ENCODE results near the gene STUM.

Gene STUM

DNA sequence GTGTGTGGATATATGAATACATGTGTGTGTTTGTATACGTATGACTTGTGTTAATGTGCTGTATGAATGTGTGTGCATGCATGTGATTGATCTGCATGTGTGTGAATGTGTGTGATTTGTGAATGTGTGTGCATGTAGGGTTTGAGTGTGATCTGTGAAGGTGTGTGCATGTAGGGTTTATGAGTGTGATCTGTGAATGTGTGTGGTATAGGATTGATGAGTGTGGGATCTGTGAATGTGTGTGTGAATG lies 88.2 kb downstream of the STUM start:
- no peak overlapping the region for H3K4me2 ChIP-seq (ENCODE audit: low read length)
- no peak overlapping the region for H2BK12ac ChIP-seq (ENCODE audit: low read length)
- no peak overlapping the region for H4K91ac ChIP-seq (ENCODE audit: low read depth, low read length)
- H3K9ac ChIP-seq (ENCODE audit: low read length), result no peak overlapping the region
- DNase-seq, result no peak
- H2AFZ ChIP-seq (ENCODE audit: insufficient read depth, low read length, poor library complexity), result no peak overlapping the region
- H3K36me3 ChIP-seq (ENCODE audit: control insufficient read depth in 1 of 2, insufficient read depth in 2 of 2, low read length in 2 of 2), result peaks cover 0 to 2% of the 10 kb centered on the region in 2 experiments
- H3K14ac ChIP-seq (ENCODE audit: low read length), result no peak overlapping the region
- H2BK120ac ChIP-seq (ENCODE audit: insufficient read depth, low read length, poor library complexity), result no peak overlapping the region
- H4K8ac ChIP-seq (ENCODE audit: low read depth, low read length), result no peak overlapping the region
- no peaks in the 10 kb centered on the region for H3K27me3 ChIP-seq (ENCODE audit: insufficient read depth, low read length)
- H3K4ac ChIP-seq (ENCODE audit: low read depth, low read length), result no peak overlapping the region
- H3K23ac ChIP-seq (ENCODE audit: low read length), result no peak overlapping the region
- H3K79me2 ChIP-seq (ENCODE audit: control insufficient read depth, insufficient read depth, low read length, poor library complexity), result no peaks in the 10 kb centered on the region
- H3K4me3 ChIP-seq (ENCODE audit: low read depth, low read length), result no peak overlapping the region
- no peak overlapping the region for H3K18ac ChIP-seq (ENCODE audit: low read length)
- no peak overlapping the region for H3K27ac ChIP-seq (ENCODE audit: low read depth, low read length)
- no peak overlapping the region for H4K12ac ChIP-seq (ENCODE audit: low read depth, low read length)
- H3K4me1 ChIP-seq (ENCODE audit: control insufficient read depth in 1 of 2, insufficient read depth in 2 of 2, low read length in 2 of 2), result peaks cover 11 to 13% of the 10 kb centered on the region in 2 experiments
- no CpG with 5 or more reads among the region's 1 CpG for WGBS (ENCODE audit: extremely low coverage, insufficient coverage, insufficient read length)
- H2AK5ac ChIP-seq (ENCODE audit: low read length), result no peak overlapping the region
- H3K79me1 ChIP-seq (ENCODE audit: low read length), result peaks cover 2% of the 10 kb centered on the region
- no peak overlapping the region for H2BK5ac ChIP-seq (ENCODE audit: low read depth, low read length, poor library complexity)
- H3K9me3 ChIP-seq (ENCODE audit: insufficient read depth, low read depth, low read length), result no peaks in the 10 kb centered on the region

- Histone ChIP-seq H3K9ac (ENCODE audit: low read length) (no peak overlapping the region), H2BK120ac (ENCODE audit: insufficient read depth, low read length, poor library complexity) (no peak overlapping the region), H3K36me3 (ENCODE audit: control insufficient read depth in 1 of 2, insufficient read depth in 2 of 2, low read length in 2 of 2) (peaks cover 0 to 2% of the 10 kb centered on the region in 2 experiments), H3K27me3 (ENCODE audit: insufficient read depth, low read length) (no peaks in the 10 kb centered on the region), H3K4me1 (ENCODE audit: control insufficient read depth in 1 of 2, insufficient read depth in 2 of 2, low read length in 2 of 2) (peaks cover 11 to 13% of the 10 kb centered on the region in 2 experiments), H3K9me3 (ENCODE audit: insufficient read depth, low read depth, low read length) (no peaks in the 10 kb centered on the region), H4K91ac (ENCODE audit: low read depth, low read length) (no peak overlapping the region), H3K79me2 (ENCODE audit: control insufficient read depth, insufficient read depth, low read length, poor library complexity) (no peaks in the 10 kb centered on the region), H3K79me1 (ENCODE audit: low read length) (peaks cover 2% of the 10 kb centered on the region), H3K4me3 (ENCODE audit: low read depth, low read length) (no peak overlapping the region), H2AFZ (ENCODE audit: insufficient read depth, low read length, poor library complexity) (no peak overlapping the region), H3K27ac (ENCODE audit: low read depth, low read length) (no peak overlapping the region), H4K12ac (ENCODE audit: low read depth, low read length) (no peak overlapping the region), H3K18ac (ENCODE audit: low read length) (no peak overlapping the region), H3K14ac (ENCODE audit: low read length) (no peak overlapping the region), H2BK5ac (ENCODE audit: low read depth, low read length, poor library complexity) (no peak overlapping the region), H3K4me2 (ENCODE audit: low read length) (no peak overlapping the region), H2AK5ac (ENCODE audit: low read length) (no peak overlapping the region), H4K8ac (ENCODE audit: low read depth, low read length) (no peak overlapping the region), H2BK12ac (ENCODE audit: low read length) (no peak overlapping the region), H3K4ac (ENCODE audit: low read depth, low read length) (no peak overlapping the region), H3K23ac (ENCODE audit: low read length) (no peak overlapping the region)
- WGBS (ENCODE audit: extremely low coverage, insufficient coverage, insufficient read length), result no CpG with 5 or more reads among the region's 29 CpGs
- peak in 1 of 2 donors; percentile 57 for DNase-seq
Measured at GRCh38 chr1:226637147-226637935, 88.8 kb downstream of the STUM start.

- no peak overlapping the region for H3K4me3 ChIP-seq (ENCODE audit: low read depth, low read length)
- no peak overlapping the region for H2AFZ ChIP-seq (ENCODE audit: insufficient read depth, low read length, poor library complexity)
- H3K36me3 ChIP-seq (ENCODE audit: control insufficient read depth in 1 of 2, insufficient read depth in 2 of 2, low read length in 2 of 2), result peaks cover 0 to 2% of the 10 kb centered on the region in 2 experiments
- no peak overlapping the region for H2BK5ac ChIP-seq (ENCODE audit: low read depth, low read length, poor library complexity)
- H3K4me2 ChIP-seq (ENCODE audit: low read length), result no peak overlapping the region
- H2AK5ac ChIP-seq (ENCODE audit: low read length), result no peak overlapping the region
- no peak overlapping the region for H4K12ac ChIP-seq (ENCODE audit: low read depth, low read length)
- H3K4me1 ChIP-seq (ENCODE audit: control insufficient read depth in 1 of 2, insufficient read depth in 2 of 2, low read length in 2 of 2), result peaks cover 16 to 18% of the 10 kb centered on the region in 2 experiments
- no peak overlapping the region for H3K9ac ChIP-seq (ENCODE audit: low read length)
- H3K23ac ChIP-seq (ENCODE audit: low read length), result no peak overlapping the region
- H2BK12ac ChIP-seq (ENCODE audit: low read length), result no peak overlapping the region
- no peaks in the 10 kb centered on the region for H3K27me3 ChIP-seq (ENCODE audit: insufficient read depth, low read length)
- DNase-seq, result no peak
- H2BK120ac ChIP-seq (ENCODE audit: insufficient read depth, low read length, poor library complexity), result no peak overlapping the region
- no peak overlapping the region for H3K27ac ChIP-seq (ENCODE audit: low read depth, low read length)
- peaks cover 2% of the 10 kb centered on the region for H3K9me3 ChIP-seq (ENCODE audit: insufficient read depth, low read depth, low read length)
- H4K91ac ChIP-seq (ENCODE audit: low read depth, low read length), result no peak overlapping the region
- H4K8ac ChIP-seq (ENCODE audit: low read depth, low read length), result no peak overlapping the region
- no peaks in the 10 kb centered on the region for H3K79me2 ChIP-seq (ENCODE audit: control insufficient read depth, insufficient read depth, low read length, poor library complexity)
- no peak overlapping the region for H3K14ac ChIP-seq (ENCODE audit: low read length)
- no CpG with 5 or more reads among the region's 10 CpGs for WGBS (ENCODE audit: extremely low coverage, insufficient coverage, insufficient read length)
- no peak overlapping the region for H3K18ac ChIP-seq (ENCODE audit: low read length)
- H3K4ac ChIP-seq (ENCODE audit: low read depth, low read length), result no peak overlapping the region
- H3K79me1 ChIP-seq (ENCODE audit: low read length), result peaks cover 2% of the 10 kb centered on the region
Measured at GRCh38 chr1:226638001-226638601, 89.5 kb downstream of the STUM start.

DNA sequence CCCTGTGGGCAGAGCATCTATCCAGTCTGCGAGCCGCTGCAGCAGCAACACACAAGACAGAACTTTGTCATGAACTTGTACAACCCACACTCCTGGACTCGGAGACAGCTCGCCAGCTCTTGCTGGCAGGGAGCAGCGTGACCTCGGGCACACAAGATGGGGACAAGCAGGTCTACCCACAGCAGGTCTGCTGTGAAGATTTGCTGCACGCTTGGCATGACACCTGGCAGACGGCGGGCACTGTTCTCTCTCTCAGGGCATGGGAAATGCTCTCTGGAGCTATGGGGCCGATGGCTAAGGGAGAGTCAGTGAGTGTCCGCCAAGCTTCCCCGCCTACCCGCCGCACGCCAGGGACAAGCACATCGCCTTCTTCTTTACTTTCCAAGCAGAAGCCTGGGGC lies 90.0 kb downstream of the STUM start:
- Histone ChIP-seq H2AK5ac (ENCODE audit: low read length) (no peak overlapping the region), H3K9me3 (ENCODE audit: insufficient read depth, low read depth, low read length) (peaks cover 2% of the 10 kb centered on the region), H3K4me1 (ENCODE audit: control insufficient read depth in 1 of 2, insufficient read depth in 2 of 2, low read length in 2 of 2) (peaks cover 18 to 22% of the 10 kb centered on the region in 2 experiments)

More for the DNA sequence above, 90.0 kb downstream of the STUM start:
- Histone ChIP-seq H3K27ac (ENCODE audit: low read depth, low read length) (no peak overlapping the region), H3K4ac (ENCODE audit: low read depth, low read length) (no peak overlapping the region), H3K23ac (ENCODE audit: low read length) (no peak overlapping the region), H2AFZ (ENCODE audit: insufficient read depth, low read length, poor library complexity) (no peak overlapping the region), H3K27me3 (ENCODE audit: insufficient read depth, low read length) (no peaks in the 10 kb centered on the region), H2BK12ac (ENCODE audit: low read length) (no peak overlapping the region), H3K4me3 (ENCODE audit: low read depth, low read length) (no peak overlapping the region), H3K18ac (ENCODE audit: low read length) (no peak overlapping the region), H4K8ac (ENCODE audit: low read depth, low read length) (no peak overlapping the region), H3K79me2 (ENCODE audit: control insufficient read depth, insufficient read depth, low read length, poor library complexity) (no peaks in the 10 kb centered on the region), H3K9ac (ENCODE audit: low read length) (no peak overlapping the region), H2BK120ac (ENCODE audit: insufficient read depth, low read length, poor library complexity) (no peak overlapping the region), H3K36me3 (ENCODE audit: control insufficient read depth in 1 of 2, insufficient read depth in 2 of 2, low read length in 2 of 2) (peaks cover 0 to 2% of the 10 kb centered on the region in 2 experiments), H3K79me1 (ENCODE audit: low read length) (peaks cover 2% of the 10 kb centered on the region), H3K4me2 (ENCODE audit: low read length) (no peak overlapping the region), H3K14ac (ENCODE audit: low read length) (no peak overlapping the region), H4K91ac (ENCODE audit: low read depth, low read length) (no peak overlapping the region), H4K12ac (ENCODE audit: low read depth, low read length) (no peak overlapping the region), H2BK5ac (ENCODE audit: low read depth, low read length, poor library complexity) (no peak overlapping the region)
- no CpG with 5 or more reads among the region's 16 CpGs for WGBS (ENCODE audit: extremely low coverage, insufficient coverage, insufficient read length)
- DNase-seq, result no peak
